Jurkat, Clone E6-1 (cell line): Measurements from ENCODE around the gene CALN1. TPM values are rescaled to one million over a fixed set of nuclear protein-coding genes. Genes with fewer than 3 reads are reported as not detected.
"Not testable (repeated sequence)": the region's sequence is repeated elsewhere in the genome, so short reads cannot be mapped to it uniquely, and the experiment has no call there.

Experiments used
- DNase-seq: peaks from one replicate; pipeline ENCODE4 v3.0.0-alpha.2; 2011; ENCODE audit warnings: low read depth, low spot score
- H3K4me3 ChIP-seq: 2 replicates; pipeline ENCODE4 v1.5.1; 2011; ENCODE audit warnings: mild to moderate bottlenecking, low read length, control low read depth, moderate library complexity
- polyA plus RNA-seq: library from polyadenylated mRNA; unstranded; fragments of >200 nt; gene quantifications from one replicate; pipeline ENCODE4 v1.2.1, GENCODE V29; 2012; ENCODE audit warnings: missing spikeins; ENCODE audit not compliant: insufficient read length, insufficient read depth

CALN1 gene
- polyA plus RNA-seq = not detected

DNA sequence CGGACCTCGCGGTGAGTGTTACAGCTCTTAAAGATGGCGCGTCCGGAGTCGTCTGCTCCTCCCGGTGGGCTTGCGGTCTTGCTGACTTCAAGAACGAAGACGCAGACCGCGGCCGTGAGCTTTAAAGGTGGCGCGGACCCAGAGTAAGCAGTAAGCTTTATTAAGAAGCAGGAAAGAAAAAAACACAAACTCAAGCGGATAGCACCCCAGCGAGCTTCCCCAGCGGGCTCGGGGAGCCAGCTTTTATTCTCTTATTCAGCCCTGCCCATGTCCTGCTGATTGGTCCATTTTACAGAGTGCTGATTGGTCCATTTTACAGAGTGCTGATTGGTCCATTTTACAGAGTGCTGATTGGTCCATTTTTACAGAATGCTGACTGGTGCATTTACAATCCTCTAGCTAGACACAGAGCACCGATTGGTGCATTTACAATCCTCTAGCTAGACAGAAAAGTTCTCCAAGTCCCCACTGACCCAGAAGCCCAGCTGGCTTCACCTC is at the start of gene CALN1:
TSS of gene CALN1 (minus strand) at position 218 of the 498 bp plus-strand sequence.
- DNase-seq, H3K4me3 ChIP-seq: not testable (repeated sequence)

DNA sequence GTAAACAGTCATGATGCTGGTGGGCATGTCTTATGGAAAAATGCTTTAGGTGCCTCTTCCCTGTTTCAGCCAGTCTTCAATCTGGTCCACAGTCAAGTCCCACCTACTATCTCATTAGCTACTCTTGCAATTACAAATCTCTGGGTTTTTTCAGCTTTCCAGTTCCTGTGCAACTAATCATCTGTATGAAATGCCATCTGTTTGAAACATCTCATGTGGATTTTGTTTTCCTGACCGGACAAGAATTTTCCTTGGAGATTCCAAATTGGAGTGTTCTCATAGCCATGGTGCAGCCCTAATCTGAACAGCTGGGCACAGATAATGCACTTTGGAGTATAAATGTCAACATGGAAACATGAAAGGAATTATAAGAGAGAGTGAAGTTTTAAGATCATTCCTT is 41.3 kb upstream of the CALN1 start:
- H3K4me3 ChIP-seq = no peak overlapping the region
- no peak for DNase-seq

DNA sequence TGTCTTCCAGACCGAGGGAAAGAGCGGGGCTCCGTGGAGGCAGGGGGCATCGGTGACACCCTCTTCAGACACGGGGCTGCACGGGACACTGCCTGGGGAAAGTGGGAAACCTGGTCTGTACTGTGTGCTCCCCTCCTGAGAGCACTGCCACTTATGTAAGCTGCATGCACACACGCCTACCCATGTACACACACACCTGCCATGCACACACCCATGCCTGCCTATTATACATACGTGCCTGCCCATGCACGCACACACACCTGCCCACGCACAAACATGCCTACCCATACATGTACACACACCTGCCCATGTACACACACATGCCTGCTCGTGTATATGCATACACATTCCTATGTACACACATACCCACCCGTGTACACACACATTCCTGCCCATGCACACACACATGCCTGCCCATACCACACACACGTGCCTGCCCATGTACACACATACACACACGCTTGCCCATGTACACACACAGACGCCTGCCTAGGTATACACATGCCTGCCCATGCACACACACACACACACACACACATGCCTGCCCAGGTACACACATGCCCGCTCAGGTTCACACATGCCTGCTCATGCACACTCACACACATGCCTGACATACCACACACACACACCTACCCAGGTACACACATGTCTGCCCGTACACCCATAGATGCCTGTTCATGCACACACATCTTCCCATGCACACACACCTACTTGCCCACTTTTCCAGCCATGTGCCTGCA is 35.5 kb upstream of the CALN1 start:
- no peak overlapping the region for H3K4me3 ChIP-seq
- no peak for DNase-seq

DNA sequence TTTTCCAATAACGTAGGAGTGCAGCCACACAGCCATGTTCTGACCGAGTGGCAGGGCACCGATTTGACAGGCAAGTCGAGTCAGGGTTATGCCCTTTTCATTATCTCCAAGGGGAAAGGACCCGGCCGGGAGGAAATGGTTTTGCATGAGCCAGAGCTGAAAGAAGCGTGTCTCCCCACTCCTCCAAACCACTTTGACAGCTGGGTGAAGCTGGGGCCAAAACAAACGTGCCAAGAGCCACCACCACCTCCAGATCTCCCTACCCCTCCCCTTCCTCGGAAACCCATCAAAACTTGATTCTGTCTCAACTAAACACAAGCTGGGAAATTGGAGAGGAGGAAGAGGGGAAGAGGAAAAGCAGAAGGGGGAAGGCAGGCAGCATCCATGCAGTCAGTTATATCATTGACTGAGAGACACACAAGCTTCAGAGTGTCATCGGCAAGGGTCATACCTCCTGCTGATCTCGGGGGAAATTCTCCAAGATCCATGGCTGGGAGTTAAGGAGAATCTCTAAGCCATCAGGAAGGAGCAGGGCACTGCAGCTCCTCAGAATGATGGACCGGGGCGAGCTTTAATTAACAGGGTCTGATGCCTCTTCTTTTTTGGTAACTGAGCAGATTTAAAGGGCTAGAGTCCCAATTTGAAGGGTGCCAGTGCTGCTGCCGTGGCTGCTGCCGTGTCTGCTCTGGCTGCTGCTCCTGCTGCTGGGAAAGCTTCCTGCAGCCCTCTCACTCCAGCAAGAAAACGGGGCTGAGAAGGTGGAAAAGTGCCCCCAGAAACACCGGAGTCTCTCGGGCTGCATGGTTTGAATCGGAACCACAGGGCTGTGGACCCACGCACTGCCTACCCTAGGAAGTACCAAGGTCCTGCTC is 34.7 kb upstream of the CALN1 start:
- DNase-seq = no peak
- H3K4me3 ChIP-seq = no peak overlapping the region

DNA sequence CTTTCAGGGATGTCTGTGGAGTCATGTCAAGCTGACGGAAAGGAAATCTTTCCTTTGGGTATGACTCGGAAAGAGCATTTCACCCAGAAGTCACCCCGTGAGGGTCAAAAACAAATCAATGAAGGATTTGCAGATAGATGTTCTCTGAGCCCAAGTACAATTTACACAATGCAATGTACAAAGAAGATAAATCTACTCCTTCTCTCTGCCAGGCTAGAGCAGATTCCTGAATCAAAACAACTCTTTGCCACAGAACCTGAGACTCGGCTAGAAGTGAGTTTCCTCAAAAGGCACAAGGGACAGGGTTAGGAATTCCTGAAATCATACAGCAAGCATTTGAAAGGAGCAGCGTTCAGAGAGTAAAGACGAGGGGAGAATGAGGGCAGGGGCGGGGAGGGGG is 34.0 kb upstream of the CALN1 start:
- H3K4me3 ChIP-seq = no peak overlapping the region
- no peak for DNase-seq

DNA sequence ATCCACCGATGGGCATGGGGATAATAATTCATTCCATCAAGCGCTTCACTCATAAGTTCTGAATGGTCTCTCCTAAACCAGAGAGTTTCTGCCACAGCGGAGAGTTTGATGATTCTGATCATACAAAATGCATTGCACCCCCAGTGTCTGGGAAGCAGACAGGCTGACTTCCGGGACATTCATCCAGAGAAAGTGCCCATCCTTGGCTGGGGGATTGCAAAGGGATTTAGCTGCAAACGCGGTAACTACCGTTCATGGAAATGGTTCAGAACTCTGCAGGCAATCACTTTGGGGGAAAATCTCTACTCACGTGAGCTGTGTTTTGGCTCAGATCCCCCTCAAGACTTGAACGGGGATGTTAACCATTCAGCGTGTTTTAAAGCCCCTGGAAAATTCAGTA is 33.4 kb upstream of the CALN1 start:
- H3K4me3 ChIP-seq = no peak overlapping the region
- no peak for DNase-seq

DNA sequence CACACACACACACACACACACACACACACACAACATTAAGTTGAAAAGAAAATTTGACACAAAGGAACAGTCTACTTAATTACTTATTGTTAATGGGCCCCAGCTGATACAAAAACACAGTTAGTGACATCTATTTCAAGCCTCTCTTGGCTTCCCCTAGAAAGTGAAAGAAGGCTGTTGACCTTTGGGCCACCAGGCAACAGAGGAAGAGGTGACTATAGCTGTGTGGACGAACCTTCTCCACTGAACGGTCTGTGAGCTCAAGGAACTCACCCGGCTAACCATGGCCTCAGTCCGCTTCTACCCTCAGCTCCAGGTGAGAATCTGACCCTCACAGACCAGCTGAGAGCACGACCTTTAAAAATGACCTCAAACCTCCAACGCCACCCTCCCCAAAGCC is 32.9 kb upstream of the CALN1 start:
- DNase-seq = no peak
- no peak overlapping the region for H3K4me3 ChIP-seq

DNA sequence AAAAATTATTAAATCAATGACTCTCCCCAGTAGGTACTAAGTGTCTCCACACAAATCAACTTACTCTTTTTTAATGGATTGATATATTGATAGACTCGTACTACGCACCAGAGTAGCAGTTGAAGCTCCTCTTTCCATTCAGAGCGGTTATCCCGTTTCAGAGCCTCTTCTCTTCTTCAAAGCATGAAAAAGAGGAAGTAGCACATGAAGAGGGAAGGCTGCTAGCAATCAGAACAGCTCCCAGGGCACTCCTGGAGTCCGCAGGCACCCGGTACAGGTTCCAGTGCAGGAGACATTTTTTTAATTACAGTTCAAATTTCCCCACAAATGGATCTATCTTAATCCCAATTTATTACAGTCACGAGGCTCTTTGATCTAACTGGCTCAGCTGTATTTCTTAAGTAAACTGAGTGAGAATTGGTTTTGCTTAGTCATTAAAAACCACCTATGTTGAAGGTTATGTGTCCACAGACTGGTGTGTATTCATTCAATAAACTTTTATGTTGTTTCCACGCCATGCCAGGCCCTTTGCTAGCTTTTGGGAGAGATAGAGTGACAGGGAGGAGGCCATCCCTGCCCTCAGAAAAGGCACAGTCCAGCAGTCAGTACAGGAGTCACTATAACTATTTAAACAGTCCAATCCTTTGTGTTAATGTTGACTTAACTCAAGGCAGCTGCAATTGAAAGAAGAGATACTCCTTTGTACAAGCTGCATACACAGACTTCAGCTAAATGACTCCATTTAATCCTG is 32.1 kb upstream of the CALN1 start:
- DNase-seq = no peak
- H3K4me3 ChIP-seq = no peak overlapping the region

DNA sequence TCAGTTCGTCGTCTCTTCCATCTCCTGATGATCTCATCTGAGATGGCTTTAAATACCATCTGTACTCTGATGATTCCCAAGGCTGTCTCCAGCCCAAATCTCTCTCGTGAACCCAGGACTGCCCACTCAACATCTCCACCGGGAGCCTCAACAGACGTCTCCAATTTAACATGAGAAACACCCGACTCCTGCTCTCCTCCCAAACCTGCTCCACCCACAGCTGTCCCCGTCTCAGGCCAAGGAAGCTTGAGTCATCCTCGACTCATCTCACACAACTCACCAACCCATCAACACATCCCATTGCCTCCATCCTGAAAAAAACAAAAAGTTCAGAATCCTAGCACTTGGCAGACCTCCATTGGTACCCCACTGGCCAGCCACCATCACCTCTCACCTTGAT is 29.7 kb upstream of the CALN1 start:
- DNase-seq = no peak
- H3K4me3 ChIP-seq = no peak overlapping the region

DNA sequence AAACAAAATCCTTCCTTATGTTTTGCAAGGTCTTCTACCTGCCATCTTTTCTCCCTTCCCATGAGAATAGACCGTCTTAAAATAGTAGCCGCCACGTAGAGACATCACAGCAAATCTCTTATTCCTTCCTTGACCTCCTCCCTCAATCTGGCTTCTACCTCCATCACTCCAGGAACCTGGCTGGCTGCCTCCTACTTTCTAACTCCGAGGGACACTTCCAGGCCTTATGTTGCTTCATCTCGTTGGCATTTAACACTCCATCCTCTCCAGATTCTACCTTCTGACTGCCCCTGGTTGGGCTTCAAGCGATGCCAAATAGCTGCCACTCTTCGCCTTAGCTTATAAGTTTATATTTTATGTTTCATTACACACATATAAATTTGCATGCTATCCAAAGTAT is 26.4 kb upstream of the CALN1 start:
- no peak overlapping the region for H3K4me3 ChIP-seq
- DNase-seq = no peak

DNA sequence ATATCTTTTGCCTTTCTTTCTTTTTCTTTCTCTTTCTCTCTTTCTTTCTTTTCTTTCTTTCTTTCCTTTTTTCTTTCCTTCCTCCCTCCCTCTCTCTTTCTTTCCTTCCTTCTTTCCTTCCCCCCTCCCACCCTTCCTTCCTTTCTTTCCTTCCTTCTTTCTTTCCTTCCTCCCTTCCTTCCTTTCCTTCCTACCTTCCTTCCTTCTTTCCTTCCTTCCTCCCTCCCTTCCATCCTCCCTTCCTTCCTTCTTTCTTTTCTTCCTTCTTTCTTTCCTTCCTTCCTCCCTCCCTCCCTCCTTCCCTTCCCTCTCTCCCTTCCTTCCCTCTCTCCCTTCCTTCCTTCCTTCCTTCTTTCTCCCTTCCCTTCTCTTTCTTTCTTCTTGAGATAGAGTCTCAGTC is 25.5 kb upstream of the CALN1 start:
- DNase-seq = no peak
- H3K4me3 ChIP-seq = no peak overlapping the region

DNA sequence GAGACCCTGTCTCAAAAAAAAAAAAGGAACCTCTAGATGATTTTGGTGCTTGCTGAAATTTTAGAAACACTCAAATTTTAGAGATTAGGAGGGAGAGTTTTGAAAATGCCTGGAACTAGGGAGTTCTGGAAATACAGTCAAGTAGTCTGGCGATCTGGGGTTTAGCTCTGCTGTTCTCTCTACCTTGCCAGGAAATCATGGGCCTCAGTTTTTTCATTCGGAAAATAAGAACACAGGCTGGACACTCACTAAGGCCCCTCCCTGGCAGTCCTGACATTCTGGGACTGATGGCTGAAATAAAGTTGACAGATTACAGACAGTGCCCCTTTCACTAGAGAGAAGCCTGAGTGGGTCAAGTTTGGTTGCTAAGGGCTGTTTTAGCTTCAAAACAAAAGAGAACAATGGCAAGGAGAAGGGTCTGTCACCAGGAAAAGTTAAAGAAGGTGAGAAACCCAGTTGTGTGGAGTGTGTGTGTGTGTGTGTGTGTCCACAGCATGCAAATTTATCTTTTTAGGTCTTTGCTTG is 25.0 kb upstream of the CALN1 start:
- no peak overlapping the region for H3K4me3 ChIP-seq
- DNase-seq = no peak

DNA sequence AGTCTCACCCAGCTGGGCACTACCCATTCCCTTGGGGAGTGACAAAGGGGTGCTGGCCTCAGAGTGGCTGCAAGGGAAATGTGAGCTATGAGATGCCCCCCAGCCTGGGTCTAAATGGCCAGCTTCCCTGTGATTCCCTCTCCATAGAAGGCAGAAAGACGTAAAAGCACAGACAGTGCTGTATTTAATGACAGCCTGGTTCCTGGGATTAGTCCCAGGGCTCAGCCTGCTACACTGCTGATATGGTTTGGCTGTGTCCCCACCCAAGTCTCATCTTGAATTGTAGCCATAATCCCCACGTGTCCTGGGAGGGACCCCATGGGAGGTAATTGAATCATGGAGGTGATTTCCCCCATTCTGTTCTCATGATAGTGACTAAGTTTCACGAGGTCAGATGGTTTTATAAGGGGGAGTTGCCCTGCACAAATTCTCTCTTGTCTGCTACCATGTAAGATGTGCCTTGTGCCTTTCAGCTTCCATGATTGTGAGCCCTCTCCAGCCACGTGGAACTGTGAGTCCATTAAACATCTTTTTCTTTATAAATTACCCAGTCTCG is 23.9 kb upstream of the CALN1 start:
- DNase-seq = no peak
- H3K4me3 ChIP-seq = no peak overlapping the region

DNA sequence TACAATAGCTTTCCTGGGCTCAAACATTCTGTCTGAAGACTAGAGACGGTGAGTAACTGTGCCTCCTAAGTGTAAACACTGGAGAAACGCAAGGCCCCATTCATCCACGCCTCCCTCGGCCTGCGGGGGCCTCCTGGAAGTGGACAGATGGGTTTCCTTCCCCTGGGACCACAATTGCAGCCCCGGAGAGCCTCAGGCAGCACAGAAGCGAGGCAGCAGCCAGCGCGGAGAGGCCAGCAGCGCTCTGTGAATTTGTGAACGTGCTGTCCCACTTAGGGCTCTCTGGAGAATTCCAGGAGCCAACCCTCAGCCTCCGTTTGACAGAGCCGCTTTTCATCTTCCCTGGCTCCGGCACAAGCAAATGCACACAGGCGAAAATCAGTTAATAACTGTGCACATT is 23.2 kb upstream of the CALN1 start:
- no peak for DNase-seq
- H3K4me3 ChIP-seq = no peak overlapping the region

DNA sequence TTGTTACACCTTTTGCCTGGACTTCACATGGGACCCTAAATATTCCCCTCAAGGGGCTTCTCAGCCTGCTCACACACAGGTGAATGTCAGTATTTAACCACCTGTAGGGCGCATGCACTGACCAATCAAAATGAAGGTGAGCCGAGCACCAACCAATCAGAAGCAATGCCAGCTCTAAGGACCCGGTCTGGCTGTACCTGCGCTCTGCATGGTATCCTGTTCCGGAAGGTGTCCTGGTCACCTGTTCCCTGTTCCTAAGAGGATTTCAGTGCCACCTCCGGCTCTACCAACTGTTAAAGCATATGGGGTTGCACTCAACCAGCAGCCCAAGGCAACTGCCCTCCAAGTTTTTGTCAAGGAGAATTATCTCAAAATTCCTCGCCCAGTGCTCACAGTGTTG is 18.4 kb upstream of the CALN1 start:
- no peak for DNase-seq
- no peak overlapping the region for H3K4me3 ChIP-seq

DNA sequence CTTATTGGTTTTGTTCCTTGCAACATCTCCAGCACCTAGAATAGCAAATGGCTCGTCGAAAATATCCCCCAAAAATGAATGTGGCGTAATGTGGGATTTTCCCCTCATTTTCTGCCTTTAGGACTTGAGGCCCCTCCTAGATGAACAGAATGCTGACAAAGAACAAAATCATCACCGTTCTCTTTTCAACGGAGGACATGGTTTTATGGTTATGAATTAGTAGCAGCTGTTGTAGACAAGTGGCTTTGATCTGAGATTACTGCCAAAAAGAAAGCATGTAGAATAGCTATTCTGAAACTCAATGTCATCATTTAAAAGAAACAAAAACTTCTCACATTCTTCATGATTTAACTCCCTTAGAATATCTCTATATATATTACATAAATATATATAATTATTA is 17.2 kb upstream of the CALN1 start:
- DNase-seq = no peak
- no peak overlapping the region for H3K4me3 ChIP-seq

DNA sequence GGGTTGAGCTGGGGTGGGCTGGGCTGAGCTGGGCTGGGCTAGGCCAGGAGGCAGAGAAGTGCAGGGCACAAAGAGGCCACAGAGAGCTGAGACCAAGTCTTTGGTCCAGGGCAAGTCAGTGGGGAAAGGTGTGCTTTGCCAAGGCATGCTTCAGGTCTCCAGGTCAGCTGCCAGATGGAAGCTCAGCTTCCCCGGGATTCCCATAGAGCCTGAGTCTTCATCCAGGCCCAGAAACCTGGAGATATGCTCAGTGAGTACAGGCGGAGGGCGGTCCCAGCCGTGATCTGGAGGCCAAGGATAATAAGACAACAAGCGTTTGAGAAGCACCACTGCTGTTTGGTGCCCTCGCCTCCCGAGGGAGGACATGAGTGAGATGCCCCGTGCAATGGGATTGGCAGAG is 4.7 kb upstream of the CALN1 start:
- DNase-seq = no peak
- H3K4me3 ChIP-seq = no peak overlapping the region

DNA sequence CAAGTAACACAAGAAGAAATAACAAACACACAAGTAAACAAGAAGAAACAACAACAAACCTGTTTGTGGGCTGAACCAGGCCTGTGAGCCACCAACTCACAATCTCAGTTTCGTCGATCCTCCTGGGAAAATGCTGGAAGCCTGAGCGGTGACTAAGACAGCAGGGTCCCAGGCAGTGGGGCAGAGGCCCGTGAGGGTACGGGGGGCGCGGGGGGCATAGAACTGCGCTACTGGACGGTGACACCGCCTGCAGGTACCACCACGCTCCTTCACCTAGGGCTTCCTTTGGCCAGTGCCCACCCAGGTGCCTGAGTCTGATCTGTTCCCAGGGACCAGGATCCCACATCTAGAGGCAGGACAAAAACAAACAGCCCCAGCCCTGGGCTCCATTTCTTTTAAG is 3.4 kb upstream of the CALN1 start:
- DNase-seq = no peak
- H3K4me3 ChIP-seq = no peak overlapping the region

DNA sequence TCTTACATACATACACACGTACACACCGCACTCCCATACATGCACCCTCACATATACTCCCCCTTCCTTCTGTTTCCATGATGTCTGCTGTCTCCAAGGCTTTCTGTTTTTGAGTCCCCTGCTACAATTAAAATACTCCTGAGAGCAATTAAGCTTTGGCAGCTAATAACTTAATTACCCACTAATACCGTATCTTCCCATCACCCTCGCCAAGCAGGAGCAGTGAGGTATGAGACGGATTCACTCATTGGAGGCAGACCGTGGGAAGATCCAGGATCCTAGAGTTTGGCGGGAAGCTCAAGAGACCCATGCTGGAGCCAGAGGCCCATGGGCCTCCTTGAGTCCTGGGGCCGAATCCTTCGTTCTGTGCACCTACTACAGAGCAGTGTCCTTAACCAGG is 1.7 kb upstream of the CALN1 start:
- H3K4me3 ChIP-seq = no peak overlapping the region
- DNase-seq = no peak
